ENCODE measurements around the gene PDE4B.

DNA sequence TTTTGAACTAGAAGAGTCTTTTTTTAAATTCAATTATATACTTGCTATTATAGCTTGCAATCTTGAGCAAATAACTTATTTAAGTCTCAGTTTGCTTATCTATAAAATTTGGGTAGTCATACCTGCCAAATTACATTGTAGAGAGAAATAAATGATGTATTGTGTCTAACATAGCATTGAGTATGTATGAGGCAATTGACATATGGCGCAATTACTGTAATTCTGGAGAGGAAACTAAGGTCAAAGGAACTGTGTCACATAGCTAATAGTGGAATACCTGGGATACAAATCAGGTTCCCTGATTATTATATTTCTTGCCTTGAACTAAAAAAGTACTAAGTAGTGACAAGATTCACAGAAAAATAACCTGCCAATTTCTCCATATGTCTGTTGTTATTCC, 302.5 kb downstream of the PDE4B start:
- no peak for TF ChIP-seq POLR2A (IDR thresholded peaks at IDR 0.05)
- TF ChIP-seq, protein P1, sequence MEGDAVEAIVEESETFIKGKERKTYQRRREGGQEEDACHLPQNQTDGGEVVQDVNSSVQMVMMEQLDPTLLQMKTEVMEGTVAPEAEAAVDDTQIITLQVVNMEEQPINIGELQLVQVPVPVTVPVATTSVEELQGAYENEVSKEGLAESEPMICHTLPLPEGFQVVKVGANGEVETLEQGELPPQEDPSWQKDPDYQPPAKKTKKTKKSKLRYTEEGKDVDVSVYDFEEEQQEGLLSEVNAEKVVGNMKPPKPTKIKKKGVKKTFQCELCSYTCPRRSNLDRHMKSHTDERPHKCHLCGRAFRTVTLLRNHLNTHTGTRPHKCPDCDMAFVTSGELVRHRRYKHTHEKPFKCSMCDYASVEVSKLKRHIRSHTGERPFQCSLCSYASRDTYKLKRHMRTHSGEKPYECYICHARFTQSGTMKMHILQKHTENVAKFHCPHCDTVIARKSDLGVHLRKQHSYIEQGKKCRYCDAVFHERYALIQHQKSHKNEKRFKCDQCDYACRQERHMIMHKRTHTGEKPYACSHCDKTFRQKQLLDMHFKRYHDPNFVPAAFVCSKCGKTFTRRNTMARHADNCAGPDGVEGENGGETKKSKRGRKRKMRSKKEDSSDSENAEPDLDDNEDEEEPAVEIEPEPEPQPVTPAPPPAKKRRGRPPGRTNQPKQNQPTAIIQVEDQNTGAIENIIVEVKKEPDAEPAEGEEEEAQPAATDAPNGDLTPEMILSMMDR (IDR thresholded peaks at IDR 0.05): no peak
- no peak for TF ChIP-seq POLR2AphosphoS5 (IDR thresholded peaks at IDR 0.05; ENCODE audit: insufficient read depth in 1 of 2, low read depth in 1 of 2)

Measured in vagina (tissue), 2 donors.